EL (cell line): ENCODE data around the gene GGA3.
"Not testable (repeated sequence)": the region's sequence is repeated elsewhere in the genome, so short reads cannot be mapped to it uniquely, and the experiment has no call there.

Source experiments
- DNase-seq: peaks from one replicate; pipeline ENCODE4 v3.0.0-alpha.2; 2016

The GGA3 gene

GRCh38 chr17:75208161-75208560, 53.2 kb downstream of the GGA3 start:
- DNase-seq = no peak

- DNase-seq = no peak
Measured at GRCh38 chr17:75207760-75208159, 53.6 kb downstream of the GGA3 start.

GRCh38 chr17:75207050-75207407, 54.4 kb downstream of the GGA3 start:
- DNase-seq = not testable (repeated sequence)

GRCh38 chr17:75205793-75206163, 55.6 kb downstream of the GGA3 start:
- DNase-seq = no peak

GRCh38 chr17:75205037-75205792, 56.2 kb downstream of the GGA3 start, which contains the start of gene NUP85:
Gene NUP85 (plus strand): TSS chr17:75205679. CDS start chr17:75205762, 83 bp downstream.
- peak; percentile 95 for DNase-seq

- no peak for DNase-seq
Measured at GRCh38 chr17:75199886-75200618, 61.4 kb downstream of the GGA3 start.

- DNase-seq = peak; percentile 47
Measured at GRCh38 chr17:75194879-75195278, 66.5 kb downstream of the GGA3 start.

GRCh38 chr17:75191584-75191983, 69.8 kb downstream of the GGA3 start:
- peak; percentile 38 for DNase-seq

- DNase-seq = no peak
Measured at GRCh38 chr17:75188614-75189013, 72.8 kb downstream of the GGA3 start.
